ENCODE results near the gene MAT2B.
"Not testable (repeated sequence)": the region's sequence is repeated elsewhere in the genome, so short reads cannot be mapped to it uniquely, and the experiment has no call there.

The MAT2B gene

GRCh38 chr5:163504079-163504931 lies 1.1 kb upstream of the MAT2B start:
- peak; percentile 53 for DNase-seq

GRCh38 chr5:163505049-163505367 lies 411 bp upstream of the MAT2B start:
- no peak for DNase-seq

GRCh38 chr5:163506095-163506457 lies 657 bp downstream of the MAT2B start:
- DNase-seq: no peak

GRCh38 chr5:163506726-163507125 lies 1.3 kb downstream of the MAT2B start:
- DNase-seq: peak; percentile 42

DNA sequence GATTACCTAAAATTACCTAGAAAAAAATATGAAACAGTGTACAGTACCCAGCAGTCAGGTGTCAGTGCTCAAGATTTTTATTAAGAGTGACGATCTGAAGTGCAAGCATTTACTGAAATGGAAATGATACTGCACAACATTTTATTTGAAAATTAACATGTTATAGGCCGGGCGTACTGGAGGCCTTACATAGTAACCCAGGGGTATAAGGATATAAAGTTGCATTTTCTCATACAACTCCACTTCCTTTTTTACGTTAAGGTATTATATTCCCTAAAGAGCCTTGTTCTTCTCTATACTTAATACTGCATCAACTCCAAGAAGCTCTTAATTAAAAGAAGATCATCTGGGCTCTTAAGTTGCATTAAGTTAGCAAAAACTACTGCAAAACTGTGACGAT lies 3.3 kb downstream of the MAT2B start:
- DNase-seq: no peak

DNA sequence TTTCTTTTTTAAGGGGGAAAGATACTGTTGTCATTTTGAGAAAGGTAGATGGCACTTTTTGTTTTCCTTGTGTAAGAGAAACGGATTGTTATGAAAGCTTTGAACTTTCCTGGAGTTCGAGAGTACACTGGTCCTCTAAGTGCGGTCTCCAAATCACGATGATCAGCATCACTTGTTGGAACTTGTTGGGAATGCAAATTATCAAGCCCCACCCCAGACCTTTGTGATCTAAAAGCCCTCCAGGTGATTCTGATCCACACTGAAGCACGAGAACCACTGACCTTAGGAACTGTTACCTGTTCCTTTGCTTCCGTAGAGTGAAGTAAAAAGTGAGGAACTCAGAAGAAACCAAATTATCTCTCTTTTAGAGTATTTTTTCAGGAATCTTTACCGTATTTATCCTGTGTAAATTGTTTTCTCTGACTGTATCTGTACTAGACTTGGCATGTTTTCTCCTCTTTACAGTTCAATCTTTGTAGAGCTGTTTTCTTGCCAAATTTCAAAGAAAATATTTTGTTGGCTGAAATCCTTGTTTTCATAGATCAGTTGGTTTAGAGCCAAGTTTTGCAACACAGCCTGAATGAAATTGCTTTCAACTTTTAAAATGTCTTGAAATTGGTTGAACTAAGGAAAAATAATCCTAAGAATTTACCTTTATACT lies 4.0 kb downstream of the MAT2B start:
- DNase-seq: no peak

GRCh38 chr5:163512526-163512925 lies 7.1 kb downstream of the MAT2B start:
- no peak for DNase-seq

- DNase-seq: no peak
Observed at GRCh38 chr5:163525096-163525495, 19.7 kb downstream of the MAT2B start.

GRCh38 chr5:163529698-163530097 lies 24.3 kb downstream of the MAT2B start:
- no peak for DNase-seq

DNA sequence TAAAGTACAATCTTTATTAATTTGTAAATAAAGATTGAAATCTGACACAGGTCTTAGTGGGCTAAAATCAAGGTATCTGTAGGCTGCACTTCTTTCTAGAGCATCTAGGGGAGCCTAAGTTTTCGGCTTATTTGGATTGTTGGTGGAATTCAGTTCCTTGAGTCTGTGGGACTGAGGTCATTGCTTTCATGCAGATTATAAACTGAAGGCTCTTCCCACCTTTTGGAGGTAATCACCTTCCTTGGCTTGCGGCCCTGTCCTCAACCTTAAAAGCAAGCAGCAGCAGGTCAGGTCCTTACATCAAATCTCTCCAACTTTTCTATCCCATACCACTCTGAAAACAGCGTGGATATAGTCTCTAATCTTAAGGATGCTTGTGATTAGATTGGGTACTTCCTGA lies 25.9 kb downstream of the MAT2B start:
- DNase-seq: no peak

DNA sequence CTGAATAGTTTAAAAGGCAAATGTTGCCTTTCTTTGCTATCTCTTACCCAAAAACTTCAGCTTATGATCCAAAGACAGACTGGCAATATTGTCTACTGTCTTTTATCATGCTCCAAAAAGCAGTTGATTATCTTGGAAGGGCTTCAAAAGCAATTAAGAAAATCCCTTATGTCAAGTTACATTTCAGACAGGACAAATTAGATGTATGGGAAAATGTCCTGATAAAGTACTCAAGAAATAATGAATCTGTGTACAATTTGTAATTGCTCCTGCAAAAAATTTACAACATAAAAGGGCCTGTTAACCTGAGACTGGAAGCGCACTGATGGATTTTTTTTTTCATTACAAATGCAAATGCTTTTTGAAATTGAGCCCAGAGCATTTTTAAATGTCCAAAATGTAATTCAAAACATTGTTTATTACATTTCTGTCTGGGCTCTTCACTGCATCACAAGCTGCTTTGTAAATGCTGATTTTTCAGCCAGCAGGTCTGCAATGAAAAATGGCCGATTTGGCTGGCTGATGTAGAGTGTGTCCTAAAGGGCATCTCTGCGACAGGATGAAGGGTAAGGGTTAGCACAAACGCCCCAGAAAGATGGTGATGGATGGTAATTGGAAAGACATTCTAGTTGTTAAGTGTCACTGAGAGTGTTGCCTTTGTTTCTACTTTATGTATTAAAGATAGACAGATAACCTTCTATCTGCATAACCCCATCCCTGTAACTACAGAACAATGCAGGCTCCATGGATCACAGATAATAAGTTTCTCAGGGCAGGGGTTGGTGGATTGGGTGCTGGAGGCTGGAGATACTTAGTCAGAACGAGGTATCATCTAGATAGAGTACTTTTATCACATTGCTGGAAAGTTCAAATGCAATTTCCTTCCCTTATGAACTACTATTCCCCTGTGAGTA lies 27.0 kb downstream of the MAT2B start:
- DNase-seq: no peak

DNA sequence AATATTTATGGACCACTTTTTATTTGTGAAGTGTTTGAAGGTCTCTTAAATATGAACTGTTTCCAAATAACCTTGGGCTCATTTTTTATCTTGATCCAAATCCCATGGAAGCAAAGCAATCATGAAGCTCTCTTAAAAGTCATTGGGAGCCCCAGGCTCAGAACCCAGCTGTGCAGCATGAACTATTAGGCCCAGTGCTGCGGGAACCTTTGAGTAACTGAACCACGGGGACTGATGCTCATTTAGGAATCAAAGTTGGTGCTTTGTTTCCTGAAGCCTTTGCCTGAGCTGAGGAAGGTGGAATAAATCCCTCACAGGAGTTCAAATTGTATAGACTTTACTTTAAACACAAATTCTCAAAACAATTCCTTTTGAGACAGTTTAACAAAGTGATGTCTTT lies 27.8 kb downstream of the MAT2B start:
- DNase-seq: no peak

GRCh38 chr5:163534492-163535094 lies 29.2 kb downstream of the MAT2B start:
- DNase-seq: no peak

GRCh38 chr5:163535290-163535689 lies 29.9 kb downstream of the MAT2B start:
- no peak for DNase-seq

DNA sequence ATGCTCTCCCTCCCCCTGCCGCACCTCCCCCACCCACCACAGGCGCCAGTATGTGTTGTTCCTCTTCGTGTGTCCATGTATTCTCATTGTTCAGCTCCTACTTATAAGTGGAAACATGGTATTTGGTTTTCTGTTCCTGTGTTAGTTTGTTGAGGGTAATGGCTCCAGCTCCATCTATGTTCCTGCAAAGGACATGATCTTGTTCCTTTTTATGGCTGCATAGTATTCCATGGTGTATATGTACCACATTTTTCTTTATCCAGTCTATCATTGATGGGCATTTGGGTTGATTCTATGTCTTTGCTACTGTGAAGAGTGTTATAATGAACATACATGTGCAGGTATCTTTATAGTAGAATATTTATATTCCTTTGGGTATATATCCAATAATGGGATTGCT lies 31.0 kb downstream of the MAT2B start:
- not testable (repeated sequence) for DNase-seq

- DNase-seq: no peak
Observed at GRCh38 chr5:163540696-163541095, 35.3 kb downstream of the MAT2B start.

GRCh38 chr5:163542771-163543170 lies 37.4 kb downstream of the MAT2B start:
- no peak for DNase-seq

GRCh38 chr5:163544041-163544440 lies 38.6 kb downstream of the MAT2B start:
- no peak for DNase-seq

- DNase-seq: no peak
Observed at GRCh38 chr5:163544836-163545235, 39.4 kb downstream of the MAT2B start.

GRCh38 chr5:163548649-163549048 lies 43.2 kb downstream of the MAT2B start:
- DNase-seq: no peak

GRCh38 chr5:163551156-163551555 lies 45.7 kb downstream of the MAT2B start:
- no peak for DNase-seq

- DNase-seq: no peak
Observed at GRCh38 chr5:163552536-163552935, 47.1 kb downstream of the MAT2B start.

DNA sequence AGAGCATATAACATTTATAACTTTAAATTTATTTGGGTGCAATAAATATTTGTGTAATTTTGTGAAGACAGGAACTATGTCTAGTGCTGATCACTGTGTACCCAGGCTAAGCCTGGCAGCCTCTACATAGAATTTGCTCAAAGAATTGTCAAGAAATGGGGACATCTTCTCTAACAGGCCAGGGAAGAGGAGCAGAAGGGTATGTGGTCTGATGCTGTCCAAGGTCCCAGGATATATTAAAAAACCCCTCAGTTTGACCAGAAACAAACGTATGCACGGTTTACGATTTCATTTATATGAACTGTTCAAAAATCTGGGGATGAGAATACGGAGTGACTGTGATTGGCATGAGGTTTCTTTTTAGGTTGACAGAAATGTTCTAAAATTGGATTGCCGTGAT lies 55.9 kb downstream of the MAT2B start:
- no peak for DNase-seq

Measured in CD4-positive, alpha-beta T cell treated with Interleukin-17A for 1 hour (primary cell).